Ishikawa (cell line): ENCODE measurements around the gene OMD.

Experiments used
- CREB1 ChIP-seq: IDR thresholded peaks from 2 replicates; pipeline ENCODE4 v1.6.1; 2012; ENCODE audit warnings: low read depth
- EGR1 ChIP-seq: IDR thresholded peaks from 2 replicates; pipeline ENCODE4 v1.6.1; 2012
- FOXM1 ChIP-seq: IDR thresholded peaks from 2 replicates; pipeline ENCODE4 v1.6.1; 2012; ENCODE audit warnings: low read depth, borderline replicate concordance
- RAD21 ChIP-seq: IDR thresholded peaks from 2 replicates; pipeline ENCODE4 v1.6.1; 2012; ENCODE audit warnings: low read depth
- REST ChIP-seq: IDR thresholded peaks from 2 replicates; pipeline ENCODE4 v1.6.1; 2012; ENCODE audit warnings: low read depth, mild to moderate bottlenecking
- TAF1 ChIP-seq: IDR thresholded peaks from 2 replicates; pipeline ENCODE4 v1.6.1; 2012; ENCODE audit warnings: low read depth, mild to moderate bottlenecking
- YY1 ChIP-seq: IDR thresholded peaks from 2 replicates; pipeline ENCODE4 v1.6.1; 2012; ENCODE audit warnings: low read depth
- ZBTB7A ChIP-seq: IDR thresholded peaks from 2 replicates; pipeline ENCODE4 v1.6.1; 2012; ENCODE audit warnings: low read depth

GRCh38 chr9:92380603-92381002, 43.7 kb downstream of the OMD start:
- TF ChIP-seq RAD21 (no peak), CREB1 (no peak), REST (no peak), FOXM1 (no peak), ZBTB7A (no peak), EGR1 (no peak), TAF1 (no peak), YY1 (no peak)
